GM12878 (cell line): Measurements from ENCODE around the gene ADNP2. TPM values are rescaled to one million over a fixed set of nuclear protein-coding genes. Genes with fewer than 3 reads are reported as not detected.

ENCODE experiments used
- ATAC-seq: fragments of 200-7000 bp; cut with Tn5 transposase; 3 replicates; pipeline ENCODE4 v1.9.1; 2020; ENCODE audit warnings: mild to moderate bottlenecking, moderate library complexity
- BruUV-seq: library from RNA; stranded (reverse); fragments of 400-500 nt; replicated peaks from 2 replicates; lab custom pipeline; 2021; lab: Mats Ljungman, UMichigan
- CTCF ChIA-PET: fragments of 300-600 bp; sonication (Branson Sonifier 250); formaldehyde crosslinking; extraction: SDS; loops from one replicate; lab custom pipeline; 2021; ENCODE audit warnings: inconsistent platforms; lab: Yijun Ruan, JAX
- POLR2A ChIA-PET: fragments of 350-600 bp; formaldehyde crosslinking; extraction: SDS; loops from one replicate; lab custom pipeline; 2021; ENCODE audit warnings: inconsistent platforms; lab: Charles Lee
- RAD21 ChIA-PET: fragments of 300-600 bp; sonication (Branson Sonifier 250); formaldehyde crosslinking; loops from one replicate; lab custom pipeline; 2023; ENCODE audit warnings: antibody characterized with exemption; ENCODE audit not compliant: unreplicated experiment; lab: Charles Lee
- SMC1A ChIA-PET: fragments of 300-600 bp; sonication (Branson Sonifier 250); formaldehyde crosslinking; loops from one replicate; lab custom pipeline; 2023; ENCODE audit not compliant: unreplicated experiment, uncharacterized antibody; lab: Charles Lee
- DNase-seq: peaks from one replicate; pipeline ENCODE4 v3.0.0-alpha.2; 2011; ENCODE audit warnings: low read depth, low spot score
- FAIRE-seq: peaks from 3 replicates; lab custom pipeline; 2011; peaks lifted over from hg19 to GRCh38; lab: Jason Lieb, UNC
- H2AFZ ChIP-seq: 2 replicates; pipeline ENCODE4 v1.6.0; 2011; ENCODE audit warnings: low read depth, low read length, control low read depth; ENCODE audit not compliant: control insufficient read depth
- H3K27ac ChIP-seq: 2 replicates; pipeline ENCODE4 v1.5.1; 2011; ENCODE audit warnings: control low read depth; ENCODE audit not compliant: control insufficient read depth, insufficient read depth
- H3K27me3 ChIP-seq, 2 experiments: replicated peaks in 1 of 2; 2 replicates each; pipeline versions ENCODE4 v1.6.0 to v1.6.1; 2011; ENCODE audit warnings: low read length in 1 of 2; ENCODE audit not compliant: control insufficient read depth in 2 of 2, insufficient read depth in 2 of 2
- H3K36me3 ChIP-seq, 2 experiments: 2 replicates each; pipeline ENCODE4 v1.5.1; 2011; ENCODE audit warnings: low read length in 1 of 2; ENCODE audit not compliant: control insufficient read depth in 2 of 2, insufficient read depth in 2 of 2
- H3K4me1 ChIP-seq: 2 replicates; pipeline ENCODE4 v1.6.1; 2011; ENCODE audit warnings: mild to moderate bottlenecking, low read length, moderate library complexity, mixed read lengths; ENCODE audit not compliant: control insufficient read depth, insufficient read depth
- H3K4me2 ChIP-seq: 2 replicates; pipeline ENCODE4 v1.6.0; 2011; ENCODE audit warnings: control low read depth; ENCODE audit not compliant: control insufficient read depth, insufficient read depth
- H3K4me3 ChIP-seq: fragments of 200-600 bp; sonication (generic); 2 replicates; pipeline ENCODE4 v1.5.1; 2016
- H3K79me2 ChIP-seq: 2 replicates; pipeline ENCODE4 v1.6.0; 2011; ENCODE audit warnings: low read length; ENCODE audit not compliant: control insufficient read depth, insufficient read depth
- H3K9ac ChIP-seq: 2 replicates; pipeline ENCODE4 v1.8.0; 2011; ENCODE audit warnings: low read length, control low read depth, mixed read lengths; ENCODE audit not compliant: control insufficient read depth, insufficient read depth
- H3K9me3 ChIP-seq: replicated peaks from 3 replicates; pipeline ENCODE4 v1.5.1; 2011; ENCODE audit warnings: mild to moderate bottlenecking, low read length; ENCODE audit not compliant: control insufficient read depth, insufficient read depth
- H4K20me1 ChIP-seq: 2 replicates; pipeline ENCODE4 v1.6.0; 2011; ENCODE audit not compliant: control insufficient read depth, insufficient read depth
- BACH1 ChIP-seq: fragments of 450-650 bp; IDR thresholded peaks from 2 replicates; pipeline ENCODE4 v1.6.1; 2017; ENCODE audit warnings: mild to moderate bottlenecking, borderline replicate concordance
- BCL3 ChIP-seq: IDR thresholded peaks from 2 replicates; pipeline ENCODE4 v1.6.1; 2011; ENCODE audit warnings: borderline replicate concordance, low read depth, mild to moderate bottlenecking, moderate library complexity, low read length; ENCODE audit not compliant: insufficient read depth, poor library complexity, severe bottlenecking
- EP300 ChIP-seq, 2 experiments: fragments of 150-350 bp in 1 of 2; IDR thresholded peaks; 2 replicates each; pipeline ENCODE4 v1.6.1; 2011 to 2012; ENCODE audit warnings: low read depth in 2 of 2, low read length in 2 of 2, borderline replicate concordance in 1 of 2, improper control_type of control experiment in 1 of 2, inconsistent platforms in 1 of 2; ENCODE audit not compliant: control insufficient read depth in 1 of 2
- MTA3 ChIP-seq: IDR thresholded peaks from 2 replicates; pipeline ENCODE4 v1.6.1; 2012; ENCODE audit warnings: low read length, inconsistent platforms, borderline replicate concordance
- POU2F2 ChIP-seq: IDR thresholded peaks from 3 replicates; pipeline ENCODE4 v1.6.1; 2011; ENCODE audit warnings: low read depth, mild to moderate bottlenecking, low read length, borderline replicate concordance
- RELA ChIP-seq: fragments of 450-650 bp; IDR thresholded peaks from 2 replicates; pipeline ENCODE4 v1.8.0; 2014; ENCODE audit warnings: borderline replicate concordance; ENCODE audit not compliant: partially characterized antibody
- RUNX3 ChIP-seq: IDR thresholded peaks from 2 replicates; pipeline ENCODE4 v1.6.1; 2012; ENCODE audit warnings: low read length, inconsistent platforms
- ZBTB4 ChIP-seq: fragments of 450-650 bp; formaldehyde crosslinking; IDR thresholded peaks from 2 replicates; pipeline ENCODE4 v1.4.0; 2022; ENCODE audit warnings: mild to moderate bottlenecking, moderate library complexity
- ZNF207 ChIP-seq: fragments of 450-650 bp; IDR thresholded peaks from 2 replicates; pipeline ENCODE4 v1.6.1; 2014; ENCODE audit warnings: antibody characterized with exemption, mild to moderate bottlenecking, borderline replicate concordance
- ZNF217 ChIP-seq: fragments of 450-650 bp; IDR thresholded peaks from 2 replicates; pipeline ENCODE4 v1.6.1; 2017; ENCODE audit warnings: antibody characterized with exemption, mild to moderate bottlenecking
- ZNF592 ChIP-seq: fragments of 450-650 bp; IDR thresholded peaks from 2 replicates; pipeline ENCODE4 v1.6.1; 2017; ENCODE audit warnings: mild to moderate bottlenecking, moderate library complexity
- ZNF622 ChIP-seq: fragments of 450-650 bp; IDR thresholded peaks from 2 replicates; pipeline ENCODE4 v1.6.1; 2017; ENCODE audit warnings: mild to moderate bottlenecking, inconsistent platforms
- WGBS: methylation state at CpG from one replicate; pipeline ENCODE4 v1.1.6; 2016; ENCODE audit warnings: low lambda C conversion rate; ENCODE audit not compliant: insufficient replicate concordance, insufficient coverage; ENCODE audit errors: missing lambda C conversion rate; 5-methylcytosine and 5-hydroxymethylcytosine counted together
- in situ Hi-C: fragments of 300-500 bp; cut with MboI; formaldehyde crosslinking; loops from 9 replicates; pipeline ENCODE4 v1.14.3; 2018; ENCODE audit warnings: mixed read lengths
- intact Hi-C: fragments of 100-400 bp; cut with micrococcal nuclease; formaldehyde crosslinking; loops from one replicate; pipeline ENCODE4 v1.14.2; 2022; ENCODE audit not compliant: unreplicated experiment
- polyA plus RNA-seq, 11 experiments: library from polyadenylated mRNA; depleted of rRNA in 4 of 11; unstranded in 6 of 11; stranded (reverse) in 5 of 11; fragments of >200 nt; fragmentation: Nextera tagmentation in 4 of 11; fragmentation: Illumina TruSeq in 1 of 11; extraction: Ambion mirVana in 4 of 11; extraction: Trizol in 1 of 11; gene quantifications; 1 replicate in 1 of 11; 2 replicates in 10 of 11; pipeline versions ENCODE4 v1.2.1 to v1.2.3, GENCODE V29; 2011 to 2016; ENCODE audit warnings: inconsistent platforms in 2 of 11, missing spikeins in 2 of 11, low read depth in 1 of 11
- total RNA-seq, 4 experiments: library from RNA; depleted of rRNA in 3 of 4; stranded (reverse); fragments of >200 nt in 3 of 4; fragmentation: Illumina TruSeq in 1 of 4; extraction: Trizol in 1 of 4; gene quantifications; 2 replicates each; pipeline versions ENCODE4 v1.2.1 to v1.2.3, GENCODE V29; 2013 to 2021

The ADNP2 gene
- total and polyA plus RNA-seq, 10 of the 15 experiments (the other 5 are each of a cell fraction or from before 2014, with no cell fraction given) = 3.7 to 25.1 (median 13.0) TPM

- Histone ChIP-seq H3K4me3 (no peak overlapping the region), H3K9ac (no peak overlapping the region), H4K20me1 (no peaks in the 10 kb centered on the region), H3K27me3 (no peaks in the 10 kb centered on the region), H3K4me1 (peaks cover 13% of the 10 kb centered on the region), H3K4me2 (no peak overlapping the region), H3K79me2 (no peaks in the 10 kb centered on the region), H3K27ac (no peak overlapping the region), H3K36me3 (no peaks in the 10 kb centered on the region), H2AFZ (no peak overlapping the region), H3K9me3 (peaks cover 2% of the 10 kb centered on the region; the same call in 2 of the 3 replicates)
- FAIRE-seq (no peak), ATAC-seq (no peak), DNase-seq (no peak)
- intact Hi-C loops = no loop called here
- POLR2A ChIA-PET = no interaction called here
- SMC1A ChIA-PET = interaction anchor here (3.2 kb wide), 1 partner anchor 10 kb away, joined by 11 read pairs; no protein-coding TSS in a partner anchor
- WGBS = 51% methylated on average over 6 of the region's 6 CpGs
- RAD21 ChIA-PET = no interaction called here
- BruUV-seq = no TSS peak
- CTCF ChIA-PET = no interaction called here
- in situ Hi-C loops = no loop called here
- no peak for TF ChIP-seq BACH1
- no peak for TF ChIP-seq ZBTB4 (CRISPR knock-in tag)
- TF ChIP-seq RUNX3 = no peak
- no peak for TF ChIP-seq RELA
- no peak for TF ChIP-seq POU2F2
- no peak for TF ChIP-seq ZNF592
- TF ChIP-seq ZNF217 = no peak
- TF ChIP-seq ZNF207 = no peak
- TF ChIP-seq BCL3 = no peak
- TF ChIP-seq ZNF622 = no peak
- TF ChIP-seq EP300 (IDR thresholded peaks at IDR 0.05; ENCODE audit: borderline replicate concordance in 1 of 2, control insufficient read depth in 1 of 2, low read depth in 2 of 2, low read length in 2 of 2) = no peak
- TF ChIP-seq MTA3 = no peak
Measured at GRCh38 chr18:80103231-80103630, 5.8 kb upstream of the ADNP2 start.
